ENCODE results near the gene TATDN3. TPM values are rescaled to one million over a fixed set of nuclear protein-coding genes. Genes with fewer than 3 reads are reported as not detected.

Gene TATDN3
- total and polyA plus RNA-seq, 2 of the 8 experiments (the other 6 are each of a cell fraction or from before 2014, with no cell fraction given) = 6.9 to 19.4 TPM

DNA sequence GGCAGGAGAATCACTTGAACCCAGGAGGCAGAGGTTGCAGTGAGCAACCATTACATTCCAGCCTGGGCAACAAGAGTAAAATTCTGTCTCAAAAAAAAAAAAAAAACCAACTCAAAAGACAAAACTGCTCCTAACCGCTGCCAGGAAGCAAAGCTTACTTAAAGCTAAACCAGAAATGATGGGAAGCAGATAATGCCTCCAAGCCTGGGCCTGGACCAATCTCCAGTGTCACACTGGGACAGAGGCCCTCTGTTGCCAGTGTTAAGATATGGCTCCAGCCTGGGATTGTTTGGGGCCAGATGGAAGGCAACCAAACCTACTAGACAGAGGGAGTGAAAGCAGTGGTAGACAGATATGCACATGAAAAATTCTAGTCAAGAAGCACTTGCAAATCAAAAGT, 37.0 kb upstream of the TATDN3 start:
- WGBS, 2 experiments (ENCODE audit: extremely low coverage in 1 of 2, insufficient coverage in 1 of 2, insufficient read length in 1 of 2, insufficient replicate concordance in 2 of 2, low coverage in 1 of 2, low lambda C conversion rate in 2 of 2, missing lambda C conversion rate in 1 of 2) = 75% methylated on average over 1 of the region's 1 CpG; no CpG with 5 or more reads in 1 of the 2 experiments
- H2BK12ac ChIP-seq (ENCODE audit: low read depth, low read length) = no peak overlapping the region
- no peak overlapping the region for H3K23ac ChIP-seq (ENCODE audit: insufficient read length)
- H3K56ac ChIP-seq (replicated peaks; ENCODE audit: insufficient read length, low read depth, low read length) = no peak overlapping the region
- H3K4me1 ChIP-seq (replicated peaks in 1 of 4; ENCODE audit: control insufficient read depth in 3 of 4, insufficient read depth in 4 of 4, low read length in 3 of 4) = peaks cover 0 to 10% (median 8%) of the 10 kb centered on the region in 4 experiments; a peak in 5 of 7 replicates
- no peak overlapping the region for H2AFZ ChIP-seq (ENCODE audit: low read length)
- no peak overlapping the region for H3K4ac ChIP-seq (replicated peaks; ENCODE audit: insufficient read length, low read depth, low read length)
- no peak overlapping the region for H2AK5ac ChIP-seq (ENCODE audit: low read depth, low read length)
- H3K9me3 ChIP-seq (ENCODE audit: insufficient read depth in 2 of 2, low read depth in 1 of 2, low read length in 1 of 2) = no peaks in the 10 kb centered on the region
- H3K23me2 ChIP-seq (ENCODE audit: low read depth, low read length) = 0 out of 2 replicates have a peak, but pooled peaks cover 3% of the 10 kb centered on the region
- no peak overlapping the region for H3K9ac ChIP-seq (replicated peaks in 1 of 4; ENCODE audit: extremely low read depth in 1 of 4, low read depth in 3 of 4, low read length in 3 of 4)
- peaks cover 0 to 3% (median 0%) of the 10 kb centered on the region in 4 experiments; a peak in 2 of 8 replicates for H3K36me3 ChIP-seq (ENCODE audit: control insufficient read depth in 2 of 4, insufficient read depth in 4 of 4, low read length in 3 of 4)
- H3K14ac ChIP-seq (ENCODE audit: insufficient read length) = no peak overlapping the region
- H4K8ac ChIP-seq (ENCODE audit: extremely low read depth, insufficient read depth, low read length) = no peak overlapping the region
- no peak overlapping the region for H4K91ac ChIP-seq (replicated peaks; ENCODE audit: insufficient read length, low read length)
- H3K27ac ChIP-seq (ENCODE audit: low read depth, low read length) = no peak overlapping the region
- ChIA-PET POLR2A (ENCODE audit: partially characterized antibody) (interaction anchor here (0.6 to 1.5 kb wide), 3 partner anchors 14 to 121 kb away, joined by 3 to 4 read pairs (median 4); partner anchors contain the start of genes NSL1 and TATDN3), CTCF (ENCODE audit: partially characterized antibody) (interaction anchor here (0.6 to 2.3 kb wide), 10 partner anchors 10 to 555 kb away, joined by 3 to 8 read pairs (median 5); no protein-coding TSS in a partner anchor)
- H3K4me3 ChIP-seq (ENCODE audit: extremely low read depth in 1 of 4, insufficient read depth in 2 of 4, low read depth in 3 of 4, low read length in 4 of 4) = no peak overlapping the region
- H4K5ac ChIP-seq (ENCODE audit: insufficient read length, low read depth, low read length) = no peak overlapping the region
- DNase-seq (ENCODE audit: low read depth in 1 of 2, low spot score in 2 of 2) (no peak), FAIRE-seq (no peak)
- no peak overlapping the region for H2BK120ac ChIP-seq (replicated peaks; ENCODE audit: low read depth, low read length)
- no peak overlapping the region for H2BK5ac ChIP-seq (ENCODE audit: low read depth, low read length)
- peaks cover 1 to 9% of the 10 kb centered on the region in 2 experiments for H4K20me1 ChIP-seq (replicated peaks in 1 of 2; ENCODE audit: control insufficient read depth in 1 of 2, insufficient read depth in 2 of 2, low read length in 2 of 2)
- H2BK15ac ChIP-seq (ENCODE audit: low read length) = no peak overlapping the region
- no peak overlapping the region for H3K18ac ChIP-seq (ENCODE audit: extremely low read depth, low read length)
- H3K79me1 ChIP-seq (ENCODE audit: low read depth, low read length) = peaks cover 9% of the 10 kb centered on the region
- no peaks in the 10 kb centered on the region for H3K27me3 ChIP-seq (replicated peaks in 1 of 4; ENCODE audit: control insufficient read depth in 3 of 4, extremely low read depth in 1 of 4, insufficient read depth in 3 of 4, low read length in 3 of 4)
- H2BK20ac ChIP-seq (ENCODE audit: low read length) = no peak overlapping the region
- H3K79me2 ChIP-seq (ENCODE audit: control insufficient read depth in 1 of 2, insufficient read depth in 2 of 2, low read length in 2 of 2) = peaks cover 0 to 27% of the 10 kb centered on the region in 2 experiments; a peak in 3 of 4 replicates
- H3K4me2 ChIP-seq (ENCODE audit: insufficient read depth in 1 of 2, low read depth in 2 of 2, low read length in 2 of 2) = no peak overlapping the region
- TF ChIP-seq CHD1 (IDR thresholded peaks at IDR 0.05; ENCODE audit: low read depth, low read length) (no peak), NRF1 (IDR thresholded peaks at IDR 0.05; ENCODE audit: low read depth, low read length) (no peak), POU5F1 (IDR thresholded peaks at IDR 0.05; ENCODE audit: low read depth, low read length) (no peak), CHD2 (IDR thresholded peaks at IDR 0.05; ENCODE audit: low read length) (no peak), POLR2AphosphoS5 (IDR thresholded peaks at IDR 0.05; ENCODE audit: low read depth, low read length) (no peak), ZNF274 (IDR thresholded peaks at IDR 0.05; ENCODE audit: borderline replicate concordance, extremely low read depth, low read length) (no peak), EZH2 (IDR thresholded peaks at IDR 0.05; ENCODE audit: low read depth, low read length, severe bottlenecking) (no peak), KDM4A (IDR thresholded peaks at IDR 0.05; ENCODE audit: low read depth, low read length, severe bottlenecking) (no peak), BACH1 (IDR thresholded peaks at IDR 0.05; ENCODE audit: low read length) (no peak), EP300 (IDR thresholded peaks at IDR 0.05; ENCODE audit: borderline replicate concordance in 1 of 2, low read depth in 2 of 2, low read length in 2 of 2) (no peak)
- TF ChIP-seq, protein P1, sequence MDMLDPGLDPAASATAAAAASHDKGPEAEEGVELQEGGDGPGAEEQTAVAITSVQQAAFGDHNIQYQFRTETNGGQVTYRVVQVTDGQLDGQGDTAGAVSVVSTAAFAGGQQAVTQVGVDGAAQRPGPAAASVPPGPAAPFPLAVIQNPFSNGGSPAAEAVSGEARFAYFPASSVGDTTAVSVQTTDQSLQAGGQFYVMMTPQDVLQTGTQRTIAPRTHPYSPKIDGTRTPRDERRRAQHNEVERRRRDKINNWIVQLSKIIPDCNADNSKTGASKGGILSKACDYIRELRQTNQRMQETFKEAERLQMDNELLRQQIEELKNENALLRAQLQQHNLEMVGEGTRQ (IDR thresholded peaks at IDR 0.05; ENCODE audit: low read length) = no peak
